Keratinocyte (primary cell): ENCODE results near the gene TMEM233. TPM values are rescaled to one million over a fixed set of nuclear protein-coding genes. Genes with fewer than 3 reads are reported as not detected.

Experiments used
- DNase-seq: peaks from one replicate; pipeline ENCODE4 v3.0.0-alpha.2; 2011; ENCODE audit warnings: low read depth, missing footprints, low spot score
- FAIRE-seq: peaks from 2 replicates; lab custom pipeline; 2011; peaks lifted over from hg19 to GRCh38; lab: Jason Lieb, UNC
- H2AFZ ChIP-seq: 2 replicates; pipeline ENCODE4 v1.6.0; 2012; ENCODE audit warnings: low read length, control low read depth, inconsistent platforms; ENCODE audit not compliant: control insufficient read depth
- H3K27ac ChIP-seq: 2 replicates; pipeline ENCODE4 v1.5.1; 2011; ENCODE audit warnings: low read length; ENCODE audit not compliant: control insufficient read depth, insufficient read depth
- H3K27me3 ChIP-seq: 3 replicates; pipeline ENCODE4 v1.6.0; 2011; ENCODE audit warnings: low read length; ENCODE audit not compliant: control insufficient read depth, insufficient read depth; ENCODE audit errors: extremely low read depth
- H3K36me3 ChIP-seq, 2 experiments: 2 replicates in 1 of 2; 3 replicates in 1 of 2; pipeline ENCODE4 v1.5.1; 2011; ENCODE audit warnings: low read length in 2 of 2, mild to moderate bottlenecking in 1 of 2; ENCODE audit not compliant: control insufficient read depth in 2 of 2, insufficient read depth in 2 of 2; ENCODE audit errors: extremely low read depth in 1 of 2
- H3K4me1 ChIP-seq: 3 replicates; pipeline ENCODE4 v1.5.1; 2011; ENCODE audit warnings: low read length; ENCODE audit not compliant: control insufficient read depth, insufficient read depth; ENCODE audit errors: extremely low read depth
- H3K4me2 ChIP-seq: 3 replicates; pipeline ENCODE4 v1.6.0; 2011; ENCODE audit warnings: low read depth, low read length; ENCODE audit not compliant: control insufficient read depth, insufficient read depth; ENCODE audit errors: extremely low read depth
- H3K4me3 ChIP-seq, 3 experiments: fragments of 200-600 bp in 1 of 3; sonication (generic) in 1 of 3; 2 replicates in 2 of 3; 3 replicates in 1 of 3; pipeline ENCODE4 v1.5.1; 2011 to 2016; ENCODE audit warnings: low read length in 3 of 3, mild to moderate bottlenecking in 3 of 3, control low read depth in 2 of 3, inconsistent platforms in 1 of 3, low read depth in 1 of 3, mixed read lengths in 1 of 3, mixed run types in 1 of 3, moderate library complexity in 1 of 3; ENCODE audit not compliant: control insufficient read depth in 2 of 3, insufficient read depth in 2 of 3; ENCODE audit errors: extremely low read depth in 1 of 3
- H3K79me2 ChIP-seq: 2 replicates; pipeline ENCODE4 v1.6.0; 2012; ENCODE audit warnings: low read length; ENCODE audit not compliant: control insufficient read depth, insufficient read depth
- H3K9ac ChIP-seq: 3 replicates; pipeline ENCODE4 v1.6.0; 2011; ENCODE audit warnings: low read length; ENCODE audit not compliant: control insufficient read depth, insufficient read depth; ENCODE audit errors: extremely low read depth
- H3K9me1 ChIP-seq: 3 replicates; pipeline ENCODE4 v1.6.0; 2011; ENCODE audit warnings: low read length; ENCODE audit not compliant: control insufficient read depth, insufficient read depth; ENCODE audit errors: extremely low read depth
- H3K9me3 ChIP-seq: 2 replicates; pipeline ENCODE4 v1.5.1; 2012; ENCODE audit warnings: low read depth, low read length; ENCODE audit not compliant: control insufficient read depth
- H4K20me1 ChIP-seq: 3 replicates; pipeline ENCODE4 v1.6.0; 2011; ENCODE audit warnings: low read length; ENCODE audit not compliant: control insufficient read depth, insufficient read depth; ENCODE audit errors: extremely low read depth
- CTCF ChIP-seq, 3 experiments: IDR thresholded peaks in 1 of 3; conservative IDR thresholded peaks in 1 of 3; optimal IDR thresholded peaks in 1 of 3; 2 replicates in 2 of 3; 3 replicates in 1 of 3; pipeline versions ENCODE3 to v1.5.1; 2011; ENCODE audit warnings: low read length in 3 of 3, mild to moderate bottlenecking in 3 of 3, moderate library complexity in 2 of 3, control low read depth in 1 of 3, inconsistent platforms in 1 of 3; ENCODE audit not compliant: insufficient read depth in 2 of 3; ENCODE audit errors: extremely low read depth in 1 of 3
- EZH2 ChIP-seq: IDR thresholded peaks from one replicate; pipeline ENCODE4 v1.6.1; 2012; ENCODE audit warnings: inconsistent platforms, mild to moderate bottlenecking, low read length, moderate library complexity
- dilution Hi-C: fragments of 300-500 bp; cut with MboI; formaldehyde crosslinking; loops from one replicate; pipeline ENCODE4 v1.7.0; 2020; ENCODE audit warnings: low sequenced_read_pairs; ENCODE audit not compliant: extremely low pct_ligation_motif_present
- polyA plus RNA-seq, 5 experiments: library from polyadenylated mRNA; depleted of rRNA in 3 of 5; stranded (reverse) in 3 of 5; stranded (forward) in 1 of 5; unstranded in 1 of 5; fragments of >200 nt; gene quantifications; 1 replicate in 1 of 5; 2 replicates in 3 of 5; 3 replicates in 1 of 5; pipeline versions ENCODE4 v1.2.1 to v1.2.3, GENCODE V29; 2011 to 2012; ENCODE audit warnings: missing spikeins in 2 of 5, low read depth in 1 of 5, low replicate concordance in 1 of 5

Gene TMEM233
- polyA plus RNA-seq, 1 donor (not counting 4 experiments of a cell fraction or from before 2014, with no cell fraction given) = not detected

- no peak overlapping the region for H3K27ac ChIP-seq
- H2AFZ ChIP-seq = peak overlapping the region; percentile 94
- no peak overlapping the region for H3K9ac ChIP-seq
- no peaks in the 10 kb centered on the region for H4K20me1 ChIP-seq
- no peak for FAIRE-seq
- H3K4me2 ChIP-seq = peak overlapping the region; percentile 94
- peak overlapping the region; percentile 2 to 67 (median 67) for H3K4me3 ChIP-seq
- DNase-seq = no peak
- H3K9me1 ChIP-seq = no peaks in the 10 kb centered on the region
- no peak for TF ChIP-seq CTCF (optimal IDR thresholded peaks at IDR 0.05 in 1 of 3, IDR thresholded peaks at IDR 0.05 in 1 of 3, conservative IDR thresholded peaks at IDR 0.05 in 1 of 3; ENCODE audit: extremely low read depth in 1 of 3, insufficient read depth in 2 of 3, low read length in 3 of 3)
- TF ChIP-seq EZH2 = no peak
- H3K9me3 ChIP-seq = no peaks in the 10 kb centered on the region
- peaks cover 23% of the 10 kb centered on the region for H3K79me2 ChIP-seq
- H3K36me3 ChIP-seq = peaks cover 2 to 11% of the 10 kb centered on the region in 2 experiments
- dilution Hi-C loops = no loop called here
- H3K4me1 ChIP-seq = peaks cover 20% of the 10 kb centered on the region
- H3K27me3 ChIP-seq = no peaks in the 10 kb centered on the region
Measured at GRCh38 chr12:119666900-119667576, 73.5 kb downstream of the TMEM233 start.

GRCh38 chr12:119667577-119668323 lies 74.2 kb downstream of the TMEM233 start, which contains the start of gene PRKAB1:
PRKAB1 (plus strand) TSS chr12:119668133; CDS start chr12:119668245, 112 bp downstream.
- Histone ChIP-seq H3K4me1 (peaks cover 20% of the 10 kb centered on the region), H3K9me3 (no peaks in the 10 kb centered on the region), H3K27me3 (no peaks in the 10 kb centered on the region), H3K79me2 (peaks cover 23% of the 10 kb centered on the region), H3K4me3 (peak within 1 kb of the TSS; percentile 84 to 96 (median 85)), H3K36me3 (peaks cover 6 to 13% of the 10 kb centered on the region in 2 experiments), H3K4me2 (peak within 1 kb of the TSS; percentile 94), H2AFZ (peak within 1 kb of the TSS; percentile 94), H4K20me1 (no peaks in the 10 kb centered on the region), H3K27ac (peak within 1 kb of the TSS; percentile 87), H3K9ac (peak within 1 kb of the TSS; percentile 93), H3K9me1 (no peaks in the 10 kb centered on the region)
- FAIRE-seq = no peak
- dilution Hi-C loops = no loop called here
- peak; percentile 84 to 87 (median 87) for TF ChIP-seq CTCF (optimal IDR thresholded peaks at IDR 0.05 in 1 of 3, IDR thresholded peaks at IDR 0.05 in 1 of 3, conservative IDR thresholded peaks at IDR 0.05 in 1 of 3; ENCODE audit: extremely low read depth in 1 of 3, insufficient read depth in 2 of 3, low read length in 3 of 3)
- no peak for TF ChIP-seq EZH2
- DNase-seq = peak; percentile 92
